GM19438 (cell line): Measurements from ENCODE around the gene CBLN3.

Experiments used
- ATAC-seq: cut with Tn5 transposase; IDR thresholded peaks from one replicate; pipeline ENCODE4 v1.9.1; 2021; ENCODE audit warnings: low read depth; ENCODE audit not compliant: unreplicated experiment

CBLN3 gene

DNA sequence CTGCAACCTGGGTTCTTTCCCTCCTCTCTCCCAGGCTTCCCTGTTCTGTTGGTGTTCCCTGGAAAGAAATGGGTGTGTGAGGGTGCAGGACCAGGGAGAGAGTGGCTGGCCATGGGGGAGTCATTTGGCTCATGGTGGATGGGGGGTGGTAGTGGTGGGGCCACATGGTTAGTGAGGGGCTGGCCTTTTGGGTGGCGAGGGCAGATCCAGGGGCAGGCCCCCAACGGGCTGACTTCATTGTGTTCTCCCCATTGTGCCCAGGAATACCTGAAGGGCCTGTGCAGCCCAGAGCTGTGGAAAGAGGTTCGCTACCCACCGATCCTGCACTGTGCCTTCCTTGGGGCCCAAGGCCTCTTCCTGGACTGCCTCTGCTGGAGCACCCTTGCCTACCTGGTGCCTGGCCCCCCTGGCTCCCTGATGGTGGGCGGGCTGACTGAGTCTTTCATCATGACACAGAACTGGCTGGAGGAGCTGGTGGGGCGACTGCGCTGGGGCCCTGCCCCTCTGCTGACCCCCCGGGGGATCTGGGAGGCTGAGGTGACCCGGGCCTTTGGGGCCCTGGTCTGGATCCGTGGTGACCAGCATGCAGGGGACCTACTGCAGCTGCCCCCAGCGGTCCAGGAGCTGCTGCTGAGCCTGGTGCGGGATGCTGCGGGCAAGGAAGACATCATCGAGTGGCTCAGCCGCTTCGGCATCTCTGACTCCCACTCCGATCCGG, 21.7 kb downstream of the CBLN3 start:
- ATAC-seq: no peak

GRCh38 chr14:24406416-24406815, 23.1 kb downstream of the CBLN3 start:
- ATAC-seq: no peak

- no peak for ATAC-seq
Observed at GRCh38 chr14:24404814-24405213, 24.7 kb downstream of the CBLN3 start.

- no peak for ATAC-seq
Observed at GRCh38 chr14:24403294-24403998, 26.0 kb downstream of the CBLN3 start.

- no peak for ATAC-seq
Observed at GRCh38 chr14:24401810-24402702, 27.4 kb downstream of the CBLN3 start.

DNA sequence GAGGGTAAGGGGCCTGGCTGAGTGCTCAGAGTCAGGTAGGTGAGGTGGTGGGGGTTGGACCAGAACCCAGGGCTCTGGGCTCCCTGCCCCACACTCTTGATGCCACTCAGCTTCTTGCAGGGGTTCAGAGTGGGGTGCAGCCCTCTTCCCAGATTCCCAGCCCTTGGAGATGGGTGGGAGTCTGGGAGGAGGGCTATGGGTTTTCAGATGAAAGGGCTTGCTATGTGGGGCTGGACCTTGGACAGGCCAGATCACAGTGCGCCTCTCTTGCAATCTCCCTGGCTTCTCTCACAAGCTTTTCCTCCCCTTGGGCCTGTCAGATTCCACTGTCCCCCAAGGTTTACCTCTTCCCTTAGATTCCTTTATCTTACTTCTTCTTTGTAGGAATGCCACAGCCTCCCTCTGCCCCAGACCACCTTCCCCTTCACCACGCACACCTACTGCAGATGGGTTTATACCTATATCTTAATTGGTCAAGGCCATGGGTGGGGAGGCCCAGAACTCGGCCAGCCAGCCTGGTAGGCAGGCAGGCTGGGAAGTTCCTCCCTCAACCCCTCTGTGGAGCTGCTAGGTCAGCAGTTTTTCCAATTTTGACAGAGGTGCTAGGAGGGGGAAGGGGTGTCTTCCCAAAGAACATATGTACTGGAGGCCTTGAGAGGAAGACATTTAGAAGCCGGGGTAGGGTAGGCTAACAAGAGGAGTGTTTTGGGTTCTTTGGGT, 29.3 kb downstream of the CBLN3 start:
- ATAC-seq: no peak

DNA sequence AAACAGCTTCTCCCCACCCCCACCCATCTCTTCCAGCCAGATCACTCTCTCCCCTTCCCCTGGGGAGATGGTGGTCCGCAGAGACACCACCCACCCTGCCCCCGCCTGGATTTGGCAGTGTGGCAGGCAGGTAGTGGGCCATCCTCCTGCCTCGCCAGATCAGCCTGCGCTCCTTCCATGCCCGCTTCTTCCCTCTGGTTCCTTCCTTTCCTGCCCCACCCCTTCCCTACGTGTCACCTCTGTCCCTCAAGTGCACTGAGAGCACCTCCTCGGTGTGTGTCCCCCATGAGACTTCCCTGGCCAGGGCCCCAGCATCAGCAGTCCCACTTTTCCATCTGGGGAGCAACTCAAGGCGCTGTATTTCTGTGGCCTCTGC, 30.0 kb downstream of the CBLN3 start:
- ATAC-seq: no peak

DNA sequence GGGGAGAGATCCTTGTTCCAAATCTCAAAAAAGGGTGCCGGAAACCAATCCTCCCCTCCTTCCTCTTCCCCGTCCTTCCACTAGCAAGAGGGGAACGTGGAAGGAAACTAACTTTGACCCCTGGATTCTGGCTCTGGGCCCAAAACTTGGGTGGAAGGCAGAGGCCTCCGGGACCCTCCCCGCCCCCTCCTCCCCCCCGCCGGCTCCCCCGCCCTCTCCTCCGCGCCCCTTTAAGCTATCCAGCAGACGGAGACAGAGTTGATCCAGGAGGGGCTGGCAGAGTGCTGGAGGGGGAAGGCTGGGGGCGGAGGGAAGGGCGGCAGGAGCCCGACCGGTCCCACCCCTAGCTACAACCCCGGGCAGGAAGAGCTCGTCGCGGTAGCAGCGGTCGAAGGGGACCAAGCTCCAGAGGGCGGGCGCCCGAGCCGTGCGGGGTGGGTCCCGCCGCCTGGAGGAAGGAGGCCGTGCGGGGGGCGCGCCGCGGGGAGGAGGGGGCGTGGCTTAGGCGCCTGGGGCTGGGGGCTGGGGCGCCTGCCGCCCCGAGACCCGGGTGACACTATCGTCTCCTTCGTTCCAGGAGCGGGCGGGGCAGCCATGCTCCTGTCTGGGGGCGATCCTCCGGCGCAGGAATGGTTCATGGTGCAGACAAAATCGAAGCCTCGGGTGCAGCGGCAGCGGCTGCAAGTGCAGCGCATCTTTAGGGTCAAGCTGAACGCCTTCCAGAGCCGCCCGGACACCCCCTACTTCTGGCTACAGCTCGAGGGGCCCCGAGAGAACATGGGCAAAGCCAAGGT, 30.6 kb downstream of the CBLN3 start, which contains the start of gene NYNRIN:
NYNRIN (plus strand) TSS at position 351 of the 794 bp plus-strand sequence; CDS start at position 595, 244 bp downstream.
- no peak for ATAC-seq

DNA sequence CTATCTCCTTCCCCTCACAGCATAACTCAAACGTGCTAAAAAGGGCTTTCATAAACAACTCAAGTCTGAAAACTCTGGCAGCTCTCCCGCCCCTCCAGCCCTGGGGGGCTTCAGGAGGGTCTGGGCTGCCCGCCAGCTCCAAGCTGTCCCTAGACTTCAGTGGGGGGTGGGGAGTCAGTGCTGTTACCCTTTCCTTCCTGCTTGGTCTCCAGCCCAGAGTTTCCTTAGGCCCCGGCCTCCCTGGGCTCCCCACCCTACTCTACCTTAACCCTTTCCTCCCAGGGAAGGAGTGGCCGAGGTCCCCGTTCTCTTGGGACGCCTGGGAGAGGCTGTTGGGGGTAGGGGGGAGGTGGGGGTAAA, 31.2 kb downstream of the CBLN3 start:
- ATAC-seq: no peak

DNA sequence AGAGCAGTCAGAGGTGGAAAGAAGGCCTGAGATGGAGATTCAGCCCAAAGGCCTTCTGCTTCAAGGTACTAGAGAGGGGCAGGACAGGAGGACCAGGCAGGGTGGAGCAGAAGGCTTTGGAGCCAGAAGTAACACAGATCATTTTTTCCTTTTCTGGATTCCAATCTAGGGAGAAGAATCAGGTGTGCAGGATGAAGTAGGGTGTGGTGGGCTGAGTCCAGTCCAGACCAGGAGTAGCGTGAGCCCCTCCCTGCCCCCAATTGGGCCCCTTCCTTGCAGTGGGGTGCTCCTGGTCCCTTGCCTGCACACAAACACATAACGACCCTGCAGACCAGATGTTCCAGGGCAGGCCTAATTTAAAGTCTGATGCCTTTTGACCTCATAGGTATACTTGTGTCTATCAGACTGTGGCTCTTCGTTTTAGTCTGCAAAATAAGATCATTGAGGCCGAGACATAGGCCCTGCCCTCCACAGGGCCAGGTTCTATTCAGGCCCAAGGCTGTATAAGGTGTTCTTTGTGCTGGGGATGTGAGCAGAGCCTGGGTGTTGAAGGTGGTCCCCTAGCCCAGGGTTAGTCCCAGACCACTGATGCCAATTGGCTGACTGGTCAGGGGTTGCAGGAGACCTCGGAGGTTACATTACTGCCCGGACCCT, 31.7 kb downstream of the CBLN3 start:
- no peak for ATAC-seq

GRCh38 chr14:24395609-24396582, 33.6 kb downstream of the CBLN3 start:
- no peak for ATAC-seq

DNA sequence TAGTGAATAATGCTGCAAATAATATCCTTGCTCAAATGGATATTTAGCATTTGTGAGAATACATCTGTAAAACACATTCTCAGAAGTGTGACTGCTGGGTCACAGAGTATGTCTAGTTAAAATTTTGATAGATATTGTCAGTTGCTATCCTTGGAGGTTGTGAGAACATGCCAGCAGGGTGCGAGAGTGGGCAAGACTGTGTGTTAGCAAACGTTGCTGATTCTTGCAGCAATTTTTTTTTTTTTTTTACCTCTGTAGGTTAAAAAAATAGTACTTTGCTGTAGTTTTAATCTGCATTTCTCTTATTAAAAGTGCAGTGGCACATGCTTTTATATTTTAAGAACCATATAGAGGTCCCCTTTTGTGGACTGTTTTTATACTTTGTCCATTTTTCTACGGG, 35.2 kb downstream of the CBLN3 start:
- ATAC-seq: no peak

DNA sequence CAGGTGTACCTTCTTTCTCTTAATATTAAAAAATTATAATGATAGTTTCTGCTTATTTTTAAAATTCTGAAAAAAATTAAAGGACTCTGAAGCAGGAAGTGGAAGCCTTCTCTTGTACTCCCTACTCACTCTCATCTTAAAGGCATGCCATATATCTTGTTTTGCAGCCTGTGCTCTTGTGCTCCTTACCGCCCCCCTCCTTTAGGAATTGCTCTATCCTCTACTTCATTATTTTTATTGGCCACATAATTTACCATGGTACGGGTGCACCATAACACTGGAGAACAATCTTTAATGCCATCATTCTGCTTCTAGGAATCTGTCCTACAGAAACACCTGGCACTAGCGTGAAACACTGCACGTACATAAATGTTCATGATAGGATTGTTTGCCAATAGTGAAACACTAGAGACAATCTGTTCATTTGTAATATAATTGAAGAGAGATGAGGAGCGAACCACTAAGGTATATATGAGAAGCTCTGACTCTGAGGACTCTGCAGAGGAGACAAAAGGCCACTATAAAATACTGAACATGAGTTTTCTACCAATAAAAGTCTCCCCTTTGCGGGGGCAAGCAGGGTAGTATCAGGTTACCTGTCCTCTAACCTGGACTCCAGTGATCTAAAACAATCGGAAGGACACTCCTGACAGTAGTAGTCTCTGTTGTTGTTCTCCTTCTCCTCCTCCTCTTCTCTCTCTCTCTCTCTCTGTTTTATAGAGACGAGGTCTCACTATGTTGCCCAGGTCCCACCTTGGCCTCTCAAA, 37.0 kb downstream of the CBLN3 start:
- no peak for ATAC-seq

- no peak for ATAC-seq
Observed at GRCh38 chr14:24390701-24391468, 38.6 kb downstream of the CBLN3 start.

DNA sequence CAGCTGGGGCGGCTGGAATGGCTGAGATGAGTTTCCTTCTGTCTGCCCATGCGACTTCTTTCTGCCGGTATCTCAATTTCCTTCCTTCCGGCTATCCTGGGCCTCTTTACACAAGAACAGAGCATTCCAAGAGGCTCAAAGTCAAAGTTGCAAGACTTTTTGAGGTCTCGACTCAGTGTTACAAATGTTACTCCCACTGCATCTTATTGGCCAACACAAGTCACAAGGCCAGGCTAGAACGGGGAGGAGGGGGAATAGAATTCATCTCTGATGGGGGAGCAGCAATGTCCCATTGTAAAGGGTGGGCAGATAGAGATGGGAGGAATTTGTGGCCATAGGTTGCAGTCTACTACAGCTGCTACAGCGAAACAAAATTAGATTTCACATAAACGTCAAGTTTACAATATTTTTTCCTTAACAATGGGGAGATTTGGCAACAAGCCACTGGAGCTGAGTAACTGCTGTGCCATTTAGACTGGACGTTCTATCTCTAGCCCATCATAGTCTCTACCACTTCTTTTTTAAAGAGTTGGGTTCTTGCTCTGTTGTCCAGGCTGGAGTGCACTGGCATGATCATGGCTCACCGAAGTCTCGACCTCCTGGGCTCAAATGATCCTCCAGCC, 40.1 kb downstream of the CBLN3 start:
- ATAC-seq: no peak

DNA sequence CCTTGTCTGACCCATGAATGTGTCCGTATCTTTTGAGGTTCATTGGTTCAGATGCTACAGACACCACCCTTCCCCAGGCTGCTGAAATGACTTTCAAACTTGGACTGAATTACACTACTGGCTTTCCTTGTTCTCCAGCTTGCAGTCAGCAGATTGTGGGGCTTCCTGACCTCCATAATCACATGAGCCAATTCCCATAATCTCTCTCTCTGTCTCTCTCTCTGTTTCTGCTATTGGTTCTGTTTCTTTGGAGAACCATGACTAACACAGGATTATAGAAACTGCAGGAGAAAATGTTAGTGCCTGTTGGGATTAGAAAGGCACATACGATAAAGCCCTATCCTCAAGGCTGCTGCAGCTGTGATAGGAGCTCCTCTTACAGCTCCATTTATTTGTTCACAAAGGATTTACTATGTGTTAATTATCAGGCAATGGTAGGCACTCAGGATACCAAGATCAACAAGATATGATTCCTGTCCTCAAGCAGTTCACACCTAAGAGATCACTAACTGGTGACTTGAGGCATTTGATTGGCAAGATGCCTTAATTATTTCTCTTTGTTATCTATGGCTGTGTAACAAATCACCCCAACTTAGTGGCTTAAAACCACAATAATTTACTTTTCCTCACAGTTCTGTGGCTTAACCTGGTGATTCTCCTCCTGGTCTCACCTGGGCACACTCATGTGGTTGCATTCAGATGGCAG, 40.8 kb downstream of the CBLN3 start:
- ATAC-seq: no peak
